NCI-H187 (cell line): Measurements from ENCODE around the gene KLF15.

ENCODE experiments used
- DNase-seq, 2 experiments: peaks; one replicate each; lab custom pipeline; 2025; lab: John Stamatoyannopoulos, UW

The KLF15 gene

DNA sequence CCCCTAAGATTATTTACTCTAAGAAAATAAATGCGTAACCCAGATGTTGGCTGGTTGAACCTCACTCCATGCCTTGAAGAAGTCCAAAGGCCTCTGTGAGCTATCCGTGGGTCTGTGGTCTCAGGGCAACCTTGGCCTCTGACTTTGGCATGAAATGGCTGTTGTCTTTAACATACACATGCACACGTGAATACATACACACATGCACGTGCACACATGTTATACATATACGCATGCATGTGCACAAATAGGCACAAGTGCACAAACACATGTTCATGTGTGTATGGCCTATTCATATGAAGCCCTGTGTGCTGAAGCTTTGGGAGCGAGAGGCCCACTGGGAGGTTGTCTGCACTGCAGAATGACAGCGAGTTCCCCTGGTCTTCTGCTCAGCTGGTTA lies 50.8 kb downstream of the KLF15 start:
- no peak for DNase-seq

- no peak for DNase-seq
Observed at GRCh38 chr3:126305427-126305826, 51.8 kb downstream of the KLF15 start.

- DNase-seq = no peak
Observed at GRCh38 chr3:126304704-126305103, 52.5 kb downstream of the KLF15 start.

GRCh38 chr3:126304291-126304690 lies 52.9 kb downstream of the KLF15 start:
- DNase-seq = no peak

DNA sequence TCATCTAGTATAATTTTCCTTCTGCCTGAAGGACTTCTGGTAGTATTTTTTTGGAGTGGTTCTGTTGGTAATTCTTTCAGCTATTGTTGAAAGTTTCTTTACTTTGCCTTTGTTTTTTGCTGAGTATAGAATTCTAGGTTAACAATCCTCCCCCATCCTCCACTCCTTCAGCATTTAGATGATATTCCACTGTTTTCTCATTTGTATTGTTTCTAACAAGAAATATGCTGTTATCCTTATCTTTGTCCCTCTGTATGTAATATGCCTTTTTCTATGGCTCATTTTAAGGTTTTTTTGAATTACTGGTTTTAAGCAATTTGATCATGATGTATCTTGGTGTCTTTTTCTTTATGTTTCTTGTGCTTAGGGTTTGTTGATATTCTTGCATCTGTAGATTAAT lies 53.9 kb downstream of the KLF15 start:
- no peak for DNase-seq

DNA sequence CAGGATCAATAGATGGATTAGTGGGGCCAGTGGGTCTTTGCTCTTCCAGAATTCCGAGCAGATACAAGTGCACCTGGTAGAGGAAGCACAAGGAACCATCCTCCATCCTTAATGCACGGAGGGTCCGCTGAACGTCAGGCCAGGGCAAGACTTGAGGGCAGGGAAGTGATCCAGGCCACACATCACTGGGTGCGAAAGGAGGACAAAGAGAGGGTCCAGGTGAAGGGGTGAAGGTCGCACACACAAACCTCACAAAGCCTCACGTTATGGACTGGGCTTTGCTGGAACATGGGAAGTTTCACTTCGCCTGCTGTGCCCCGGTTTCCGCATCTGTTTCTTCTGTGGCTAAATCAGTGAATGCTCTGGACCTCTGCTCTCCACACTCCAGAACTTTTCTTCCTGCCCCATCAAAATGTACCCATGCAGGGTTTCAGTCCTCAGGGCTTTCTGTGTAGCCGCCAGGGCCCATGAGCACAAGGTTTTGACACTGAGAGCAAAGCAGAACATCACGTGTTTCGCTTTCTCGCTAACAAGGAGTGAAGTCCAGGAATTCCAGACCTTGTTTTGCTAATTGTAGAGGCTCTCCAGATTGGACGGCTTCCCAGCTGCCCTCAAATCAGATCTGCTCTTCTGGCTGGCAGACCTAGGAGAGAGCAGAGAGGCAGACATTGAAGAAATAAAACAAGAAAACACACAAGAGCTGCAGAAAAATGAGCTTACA lies 56.3 kb downstream of the KLF15 start:
- no peak for DNase-seq

DNA sequence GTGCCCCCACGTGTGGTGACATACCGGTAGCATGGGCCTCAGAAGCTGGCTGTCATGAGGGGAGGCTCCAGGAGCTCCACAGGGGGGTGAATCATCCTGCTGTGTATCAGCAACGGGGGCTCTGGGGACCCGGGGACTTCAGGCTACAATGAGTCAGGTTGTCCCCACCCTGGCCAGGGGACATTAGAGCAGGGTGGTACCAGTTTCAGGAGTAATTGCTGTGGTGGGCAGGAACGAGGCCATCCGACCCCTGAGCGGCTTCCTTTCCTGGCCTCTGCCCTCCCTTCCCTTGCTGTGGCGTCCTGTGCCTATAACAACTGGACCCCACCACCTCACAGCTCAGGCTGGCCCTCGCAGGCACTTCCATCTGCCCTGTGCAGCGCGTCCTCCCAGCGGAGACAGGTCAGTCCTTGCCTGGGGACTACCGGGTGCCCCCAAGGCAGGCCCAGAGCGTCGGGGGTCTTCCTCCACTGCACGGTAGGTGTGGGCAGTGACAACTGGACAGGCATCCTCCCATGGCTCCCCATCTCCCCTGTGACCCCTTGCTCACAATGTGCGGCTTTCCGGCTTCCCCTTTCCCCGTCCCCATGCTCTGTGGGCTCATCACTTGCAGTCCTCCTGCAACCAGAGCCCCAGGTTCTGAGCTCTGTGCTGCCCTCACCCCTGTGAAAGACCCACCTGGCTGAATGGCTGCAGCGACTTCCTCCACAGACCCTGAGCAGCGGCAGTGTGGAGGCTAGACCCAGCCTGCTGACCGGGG lies 57.0 kb downstream of the KLF15 start:
- no peak for DNase-seq

DNA sequence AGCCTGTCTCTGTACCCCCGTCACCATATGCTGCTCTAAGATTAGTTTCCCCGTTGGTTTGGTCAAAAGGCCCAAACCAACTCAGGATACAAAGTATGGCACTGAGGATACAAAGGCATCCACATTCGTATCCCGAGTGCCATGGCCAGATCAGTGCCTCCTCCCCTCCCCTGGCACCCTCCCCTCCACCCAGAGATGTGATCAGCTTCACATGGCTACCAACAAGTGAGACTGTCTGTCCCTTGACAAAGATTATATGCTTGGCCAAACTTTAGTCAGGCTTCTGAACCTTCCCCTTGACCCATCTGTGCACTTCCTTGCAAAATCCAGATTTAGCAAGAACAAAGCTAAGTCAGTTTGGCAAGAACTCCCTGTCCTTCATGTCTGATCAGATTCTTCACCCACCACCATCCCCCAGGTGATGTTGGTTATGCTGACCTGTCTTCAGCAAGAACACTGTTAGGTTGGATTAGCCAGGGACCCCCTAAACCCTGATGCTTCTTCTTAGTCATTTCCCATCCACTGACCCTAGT lies 61.7 kb downstream of the KLF15 start:
- DNase-seq = no peak

- DNase-seq = no peak
Observed at GRCh38 chr3:126294211-126294808, 62.9 kb downstream of the KLF15 start.

DNA sequence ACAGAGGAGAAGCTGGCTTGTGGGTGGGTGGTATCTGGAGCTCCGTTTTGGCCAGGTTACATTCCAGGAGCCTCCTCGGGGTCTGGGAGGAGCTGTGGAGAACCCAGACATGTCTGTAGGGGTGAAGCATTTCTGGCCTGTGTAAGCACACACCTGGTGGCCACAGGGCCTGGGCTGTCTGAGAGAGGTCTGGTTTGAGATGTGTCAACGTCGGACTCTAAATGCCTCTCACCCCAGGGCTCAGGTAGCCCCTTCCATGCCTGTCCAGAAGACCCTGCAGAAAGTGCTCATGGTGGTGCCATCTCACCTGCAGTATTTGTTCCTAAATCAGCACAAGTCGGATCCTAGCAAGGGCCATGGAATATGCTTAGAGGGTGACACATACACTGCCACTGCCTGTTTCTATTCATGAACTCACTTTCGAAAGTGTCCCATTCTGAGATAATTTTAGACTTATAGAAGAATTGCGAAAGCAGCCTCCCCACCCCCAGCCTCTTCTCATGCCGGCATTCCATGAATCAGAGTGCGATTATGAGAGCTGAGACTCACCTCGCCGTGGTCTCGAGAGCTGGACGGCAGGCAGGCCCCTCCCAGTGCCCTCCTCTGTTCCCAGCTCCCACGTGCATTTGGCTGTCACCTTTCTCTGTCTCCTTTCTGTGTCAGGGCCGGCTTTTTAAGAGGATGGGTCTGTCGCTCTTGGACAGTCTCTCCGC lies 63.7 kb downstream of the KLF15 start:
- DNase-seq = no peak
